H1 (cell line): ENCODE results near the gene CPHXL2. TPM values are rescaled to one million over a fixed set of nuclear protein-coding genes. Genes with fewer than 3 reads are reported as not detected.

ENCODE experiments used
- ASH2L ChIP-seq: fragments of 200-600, 300-600 bp; sonication (generic); IDR thresholded peaks from one replicate; pipeline ENCODE4 v1.7.1; 2017; ENCODE audit warnings: low read length
- BCL11A ChIP-seq, 2 experiments: IDR thresholded peaks; one replicate each; pipeline ENCODE4 v1.6.1; 2011; ENCODE audit warnings: low read depth in 2 of 2, low read length in 2 of 2, mild to moderate bottlenecking in 2 of 2
- EP300 ChIP-seq, 2 experiments: IDR thresholded peaks; 1 replicate in 1 of 2; 2 replicates in 1 of 2; pipeline ENCODE4 v1.6.1; 2011 to 2012; ENCODE audit warnings: low read depth in 2 of 2, low read length in 2 of 2, mild to moderate bottlenecking in 2 of 2, borderline replicate concordance in 1 of 2, inconsistent platforms in 1 of 2, moderate library complexity in 1 of 2
- NANOG ChIP-seq: IDR thresholded peaks from 2 replicates; pipeline ENCODE4 v1.6.1; 2011; ENCODE audit warnings: low read length, low read depth, mild to moderate bottlenecking, inconsistent platforms; ENCODE audit not compliant: insufficient read depth, poor library complexity, severe bottlenecking
- POU5F1 ChIP-seq: IDR thresholded peaks from 2 replicates; pipeline ENCODE4 v1.6.1; 2011; ENCODE audit warnings: low read depth, mild to moderate bottlenecking, low read length, moderate library complexity
- SP1 ChIP-seq: IDR thresholded peaks from 2 replicates; pipeline ENCODE4 v1.6.1; 2011; ENCODE audit warnings: low read depth, low read length
- TBP ChIP-seq: IDR thresholded peaks from 2 replicates; pipeline ENCODE4 v1.6.1; 2011; ENCODE audit warnings: low read depth, low read length, improper control_type of control experiment
- polyA plus RNA-seq, 7 experiments: library from polyadenylated mRNA; depleted of rRNA in 3 of 7; stranded (reverse) in 5 of 7; unstranded in 2 of 7; fragments of >200 nt in 5 of 7; fragments of 200-250 nt in 2 of 7; gene quantifications; 1 replicate in 5 of 7; 2 replicates in 1 of 7; 4 replicates in 1 of 7; pipeline versions ENCODE4 v1.2.1 to v1.2.3, GENCODE V29; 2011 to 2013; ENCODE audit warnings: missing spikeins in 2 of 7, mixed read lengths in 2 of 7
- total RNA-seq: library from RNA; stranded (reverse); fragmentation: NEBNext Ultra II Directional; extraction: Animal tissue kit (Norgen Biotek cat#: 25700); gene quantifications from 2 replicates; pipeline ENCODE4 v1.2.1, GENCODE V29; 2021
- TF ChIP-seq, protein P1 (sequence below): fragments of 300-600 bp; sonication (generic); IDR thresholded peaks from 2 replicates; pipeline ENCODE4 v1.7.1; 2012; ENCODE audit warnings: low read length, moderate library complexity, mild to moderate bottlenecking, inconsistent platforms; ENCODE audit not compliant: insufficient replicate concordance
- TF ChIP-seq, protein P2 (sequence below), 3 experiments: IDR thresholded peaks; 1 replicate in 2 of 3; 2 replicates in 1 of 3; pipeline versions ENCODE4 v1.5.1 to v1.6.1; 2011; ENCODE audit warnings: low read length in 3 of 3, mild to moderate bottlenecking in 3 of 3, inconsistent platforms in 2 of 3, low read depth in 1 of 3, moderate library complexity in 1 of 3; ENCODE audit not compliant: insufficient read depth in 1 of 3; ENCODE audit errors: control extremely low read depth in 1 of 3

CPHXL2 gene
- total and polyA plus RNA-seq, 2 of the 8 experiments (the other 6 are each of a cell fraction or from before 2014, with no cell fraction given), result not detected

DNA sequence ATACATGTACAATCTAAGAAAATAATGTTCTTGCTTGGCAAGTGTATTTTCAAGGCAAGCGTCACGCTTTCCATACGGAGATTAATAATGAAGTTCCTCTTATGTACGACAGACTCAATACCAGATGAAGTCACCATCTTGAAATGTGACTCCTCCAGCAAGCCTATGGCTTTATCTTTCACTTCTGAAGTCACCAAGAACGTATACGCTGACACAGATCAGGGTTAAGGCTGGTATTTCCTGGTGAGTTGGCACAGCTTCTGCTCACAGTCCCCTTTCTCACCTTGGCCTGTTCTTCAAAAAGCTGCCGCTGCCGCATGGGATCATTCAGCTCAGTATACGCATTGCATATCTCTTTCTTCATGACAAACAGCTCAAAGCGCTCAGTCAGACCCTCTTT, 47.7 kb downstream of the CPHXL2 start (continued):
- TF ChIP-seq, protein P1, sequence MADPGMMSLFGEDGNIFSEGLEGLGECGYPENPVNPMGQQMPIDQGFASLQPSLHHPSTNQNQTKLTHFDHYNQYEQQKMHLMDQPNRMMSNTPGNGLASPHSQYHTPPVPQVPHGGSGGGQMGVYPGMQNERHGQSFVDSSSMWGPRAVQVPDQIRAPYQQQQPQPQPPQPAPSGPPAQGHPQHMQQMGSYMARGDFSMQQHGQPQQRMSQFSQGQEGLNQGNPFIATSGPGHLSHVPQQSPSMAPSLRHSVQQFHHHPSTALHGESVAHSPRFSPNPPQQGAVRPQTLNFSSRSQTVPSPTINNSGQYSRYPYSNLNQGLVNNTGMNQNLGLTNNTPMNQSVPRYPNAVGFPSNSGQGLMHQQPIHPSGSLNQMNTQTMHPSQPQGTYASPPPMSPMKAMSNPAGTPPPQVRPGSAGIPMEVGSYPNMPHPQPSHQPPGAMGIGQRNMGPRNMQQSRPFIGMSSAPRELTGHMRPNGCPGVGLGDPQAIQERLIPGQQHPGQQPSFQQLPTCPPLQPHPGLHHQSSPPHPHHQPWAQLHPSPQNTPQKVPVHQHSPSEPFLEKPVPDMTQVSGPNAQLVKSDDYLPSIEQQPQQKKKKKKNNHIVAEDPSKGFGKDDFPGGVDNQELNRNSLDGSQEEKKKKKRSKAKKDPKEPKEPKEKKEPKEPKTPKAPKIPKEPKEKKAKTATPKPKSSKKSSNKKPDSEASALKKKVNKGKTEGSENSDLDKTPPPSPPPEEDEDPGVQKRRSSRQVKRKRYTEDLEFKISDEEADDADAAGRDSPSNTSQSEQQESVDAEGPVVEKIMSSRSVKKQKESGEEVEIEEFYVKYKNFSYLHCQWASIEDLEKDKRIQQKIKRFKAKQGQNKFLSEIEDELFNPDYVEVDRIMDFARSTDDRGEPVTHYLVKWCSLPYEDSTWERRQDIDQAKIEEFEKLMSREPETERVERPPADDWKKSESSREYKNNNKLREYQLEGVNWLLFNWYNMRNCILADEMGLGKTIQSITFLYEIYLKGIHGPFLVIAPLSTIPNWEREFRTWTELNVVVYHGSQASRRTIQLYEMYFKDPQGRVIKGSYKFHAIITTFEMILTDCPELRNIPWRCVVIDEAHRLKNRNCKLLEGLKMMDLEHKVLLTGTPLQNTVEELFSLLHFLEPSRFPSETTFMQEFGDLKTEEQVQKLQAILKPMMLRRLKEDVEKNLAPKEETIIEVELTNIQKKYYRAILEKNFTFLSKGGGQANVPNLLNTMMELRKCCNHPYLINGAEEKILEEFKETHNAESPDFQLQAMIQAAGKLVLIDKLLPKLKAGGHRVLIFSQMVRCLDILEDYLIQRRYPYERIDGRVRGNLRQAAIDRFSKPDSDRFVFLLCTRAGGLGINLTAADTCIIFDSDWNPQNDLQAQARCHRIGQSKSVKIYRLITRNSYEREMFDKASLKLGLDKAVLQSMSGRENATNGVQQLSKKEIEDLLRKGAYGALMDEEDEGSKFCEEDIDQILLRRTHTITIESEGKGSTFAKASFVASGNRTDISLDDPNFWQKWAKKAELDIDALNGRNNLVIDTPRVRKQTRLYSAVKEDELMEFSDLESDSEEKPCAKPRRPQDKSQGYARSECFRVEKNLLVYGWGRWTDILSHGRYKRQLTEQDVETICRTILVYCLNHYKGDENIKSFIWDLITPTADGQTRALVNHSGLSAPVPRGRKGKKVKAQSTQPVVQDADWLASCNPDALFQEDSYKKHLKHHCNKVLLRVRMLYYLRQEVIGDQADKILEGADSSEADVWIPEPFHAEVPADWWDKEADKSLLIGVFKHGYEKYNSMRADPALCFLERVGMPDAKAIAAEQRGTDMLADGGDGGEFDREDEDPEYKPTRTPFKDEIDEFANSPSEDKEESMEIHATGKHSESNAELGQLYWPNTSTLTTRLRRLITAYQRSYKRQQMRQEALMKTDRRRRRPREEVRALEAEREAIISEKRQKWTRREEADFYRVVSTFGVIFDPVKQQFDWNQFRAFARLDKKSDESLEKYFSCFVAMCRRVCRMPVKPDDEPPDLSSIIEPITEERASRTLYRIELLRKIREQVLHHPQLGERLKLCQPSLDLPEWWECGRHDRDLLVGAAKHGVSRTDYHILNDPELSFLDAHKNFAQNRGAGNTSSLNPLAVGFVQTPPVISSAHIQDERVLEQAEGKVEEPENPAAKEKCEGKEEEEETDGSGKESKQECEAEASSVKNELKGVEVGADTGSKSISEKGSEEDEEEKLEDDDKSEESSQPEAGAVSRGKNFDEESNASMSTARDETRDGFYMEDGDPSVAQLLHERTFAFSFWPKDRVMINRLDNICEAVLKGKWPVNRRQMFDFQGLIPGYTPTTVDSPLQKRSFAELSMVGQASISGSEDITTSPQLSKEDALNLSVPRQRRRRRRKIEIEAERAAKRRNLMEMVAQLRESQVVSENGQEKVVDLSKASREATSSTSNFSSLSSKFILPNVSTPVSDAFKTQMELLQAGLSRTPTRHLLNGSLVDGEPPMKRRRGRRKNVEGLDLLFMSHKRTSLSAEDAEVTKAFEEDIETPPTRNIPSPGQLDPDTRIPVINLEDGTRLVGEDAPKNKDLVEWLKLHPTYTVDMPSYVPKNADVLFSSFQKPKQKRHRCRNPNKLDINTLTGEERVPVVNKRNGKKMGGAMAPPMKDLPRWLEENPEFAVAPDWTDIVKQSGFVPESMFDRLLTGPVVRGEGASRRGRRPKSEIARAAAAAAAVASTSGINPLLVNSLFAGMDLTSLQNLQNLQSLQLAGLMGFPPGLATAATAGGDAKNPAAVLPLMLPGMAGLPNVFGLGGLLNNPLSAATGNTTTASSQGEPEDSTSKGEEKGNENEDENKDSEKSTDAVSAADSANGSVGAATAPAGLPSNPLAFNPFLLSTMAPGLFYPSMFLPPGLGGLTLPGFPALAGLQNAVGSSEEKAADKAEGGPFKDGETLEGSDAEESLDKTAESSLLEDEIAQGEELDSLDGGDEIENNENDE, result no peak
- TF ChIP-seq POU5F1 (no peak), TBP (no peak), SP1 (no peak), ASH2L (no peak), EP300 (IDR thresholded peaks at IDR 0.05; ENCODE audit: borderline replicate concordance in 1 of 2, low read depth in 2 of 2, low read length in 2 of 2) (no peak), BCL11A (IDR thresholded peaks at IDR 0.05; ENCODE audit: low read depth in 2 of 2, low read length in 2 of 2) (no peak), NANOG (no peak)
- TF ChIP-seq, protein P2, sequence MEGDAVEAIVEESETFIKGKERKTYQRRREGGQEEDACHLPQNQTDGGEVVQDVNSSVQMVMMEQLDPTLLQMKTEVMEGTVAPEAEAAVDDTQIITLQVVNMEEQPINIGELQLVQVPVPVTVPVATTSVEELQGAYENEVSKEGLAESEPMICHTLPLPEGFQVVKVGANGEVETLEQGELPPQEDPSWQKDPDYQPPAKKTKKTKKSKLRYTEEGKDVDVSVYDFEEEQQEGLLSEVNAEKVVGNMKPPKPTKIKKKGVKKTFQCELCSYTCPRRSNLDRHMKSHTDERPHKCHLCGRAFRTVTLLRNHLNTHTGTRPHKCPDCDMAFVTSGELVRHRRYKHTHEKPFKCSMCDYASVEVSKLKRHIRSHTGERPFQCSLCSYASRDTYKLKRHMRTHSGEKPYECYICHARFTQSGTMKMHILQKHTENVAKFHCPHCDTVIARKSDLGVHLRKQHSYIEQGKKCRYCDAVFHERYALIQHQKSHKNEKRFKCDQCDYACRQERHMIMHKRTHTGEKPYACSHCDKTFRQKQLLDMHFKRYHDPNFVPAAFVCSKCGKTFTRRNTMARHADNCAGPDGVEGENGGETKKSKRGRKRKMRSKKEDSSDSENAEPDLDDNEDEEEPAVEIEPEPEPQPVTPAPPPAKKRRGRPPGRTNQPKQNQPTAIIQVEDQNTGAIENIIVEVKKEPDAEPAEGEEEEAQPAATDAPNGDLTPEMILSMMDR (IDR thresholded peaks at IDR 0.05; ENCODE audit: control extremely low read depth in 1 of 3, insufficient read depth in 1 of 3, low read depth in 1 of 3, low read length in 3 of 3), result no peak
